Smooth muscle cell (in vitro differentiated cells): ENCODE data around the gene CHAC1. TPM values are rescaled to one million over a fixed set of nuclear protein-coding genes. Genes with fewer than 3 reads are reported as not detected.

Experiments
- DNase-seq: peaks from one replicate; lab custom pipeline; 2025; ENCODE audit not compliant: unreplicated experiment; lab: John Stamatoyannopoulos, UW
- H2AFZ ChIP-seq: fragments of 200-600 bp; sonication (generic); 2 replicates; pipeline ENCODE4 v1.6.0; 2016; ENCODE audit warnings: antibody characterized with exemption, low read depth, mild to moderate bottlenecking
- H3F3A ChIP-seq: fragments of 200-600 bp; sonication (generic); 2 replicates; pipeline ENCODE4 v1.6.0; 2017; ENCODE audit warnings: antibody characterized with exemption, low read depth
- H3K27ac ChIP-seq: fragments of 200-600 bp; sonication (generic); 2 replicates; pipeline ENCODE4 v1.5.1; 2016; ENCODE audit warnings: low read depth, mild to moderate bottlenecking
- H3K27me3 ChIP-seq: fragments of 200-600 bp; sonication (generic); 2 replicates; pipeline ENCODE4 v1.6.1; 2016; ENCODE audit warnings: low read depth, mild to moderate bottlenecking
- H3K36me3 ChIP-seq: fragments of 200-600 bp; sonication (generic); 2 replicates; pipeline ENCODE4 v1.5.1; 2016; ENCODE audit warnings: low read depth
- H3K4me1 ChIP-seq: fragments of 200-600 bp; sonication (generic); 2 replicates; pipeline ENCODE4 v1.5.1; 2016; ENCODE audit warnings: low read depth
- H3K4me2 ChIP-seq: fragments of 200-600 bp; sonication (generic); 2 replicates; pipeline ENCODE4 v1.6.0; 2016; ENCODE audit warnings: mild to moderate bottlenecking
- H3K4me3 ChIP-seq: fragments of 200-600 bp; sonication (generic); 2 replicates; pipeline ENCODE4 v1.5.1; 2016; ENCODE audit warnings: mild to moderate bottlenecking
- H3K79me2 ChIP-seq: fragments of 200-600 bp; sonication (generic); 2 replicates; pipeline ENCODE4 v1.6.0; 2016; ENCODE audit warnings: low read depth, mild to moderate bottlenecking
- H3K9ac ChIP-seq: fragments of 200-600 bp; sonication (generic); 2 replicates; pipeline ENCODE4 v1.6.0; 2016; ENCODE audit warnings: low read depth
- H3K9me3 ChIP-seq: fragments of 200-600 bp; sonication (generic); replicated peaks from 2 replicates; pipeline ENCODE4 v1.5.1; 2016; ENCODE audit warnings: low read depth
- H4K20me1 ChIP-seq: fragments of 200-600 bp; sonication (generic); 2 replicates; pipeline ENCODE4 v1.6.0; 2016; ENCODE audit warnings: low read depth
- WGBS: methylation state at CpG from one replicate; pipeline ENCODE4 v1.1.7; 2016; ENCODE audit warnings: low lambda C conversion rate; 5-methylcytosine and 5-hydroxymethylcytosine counted together
- polyA plus RNA-seq: library from polyadenylated mRNA; unstranded; fragments of >200 nt; fragmentation: Nextera tagmentation; extraction: Ambion mirVana; gene quantifications from 2 replicates; pipeline ENCODE4 v1.2.1, GENCODE V29; 2016
- total RNA-seq: library from RNA; depleted of rRNA; stranded (reverse); fragments of >200 nt; gene quantifications from 2 replicates; pipeline ENCODE4 v1.2.3, GENCODE V29; 2014
- TF ChIP-seq, protein P1 (sequence below): fragments of 200-600 bp; sonication (generic); IDR thresholded peaks from 2 replicates; pipeline ENCODE4 v1.5.1; 2017; ENCODE audit warnings: borderline replicate concordance, mild to moderate bottlenecking, antibody characterized with exemption; ENCODE audit not compliant: insufficient read depth, poor library complexity, severe bottlenecking

Gene CHAC1
- total and polyA plus RNA-seq, 2 experiments from 2014 or later = 29.6 to 31.5 TPM

GRCh38 chr15:40911141-40911540 is 42.1 kb upstream of the CHAC1 start:
- no peak overlapping the region for H3K27ac ChIP-seq
- H3K9ac ChIP-seq = no peak overlapping the region
- H3F3A ChIP-seq = no peaks in the 10 kb centered on the region
- H3K9me3 ChIP-seq = no peaks in the 10 kb centered on the region
- H3K27me3 ChIP-seq = no peaks in the 10 kb centered on the region
- H3K4me1 ChIP-seq = peaks cover 8% of the 10 kb centered on the region
- no peak overlapping the region for H3K4me2 ChIP-seq
- no peak for DNase-seq
- H3K4me3 ChIP-seq = no peak overlapping the region
- no peaks in the 10 kb centered on the region for H3K36me3 ChIP-seq
- no peak overlapping the region for H2AFZ ChIP-seq
- H4K20me1 ChIP-seq = peaks cover under 1% of the 10 kb centered on the region
- WGBS = 34% methylated on average over 7 of the region's 7 CpGs
- TF ChIP-seq, protein P1, sequence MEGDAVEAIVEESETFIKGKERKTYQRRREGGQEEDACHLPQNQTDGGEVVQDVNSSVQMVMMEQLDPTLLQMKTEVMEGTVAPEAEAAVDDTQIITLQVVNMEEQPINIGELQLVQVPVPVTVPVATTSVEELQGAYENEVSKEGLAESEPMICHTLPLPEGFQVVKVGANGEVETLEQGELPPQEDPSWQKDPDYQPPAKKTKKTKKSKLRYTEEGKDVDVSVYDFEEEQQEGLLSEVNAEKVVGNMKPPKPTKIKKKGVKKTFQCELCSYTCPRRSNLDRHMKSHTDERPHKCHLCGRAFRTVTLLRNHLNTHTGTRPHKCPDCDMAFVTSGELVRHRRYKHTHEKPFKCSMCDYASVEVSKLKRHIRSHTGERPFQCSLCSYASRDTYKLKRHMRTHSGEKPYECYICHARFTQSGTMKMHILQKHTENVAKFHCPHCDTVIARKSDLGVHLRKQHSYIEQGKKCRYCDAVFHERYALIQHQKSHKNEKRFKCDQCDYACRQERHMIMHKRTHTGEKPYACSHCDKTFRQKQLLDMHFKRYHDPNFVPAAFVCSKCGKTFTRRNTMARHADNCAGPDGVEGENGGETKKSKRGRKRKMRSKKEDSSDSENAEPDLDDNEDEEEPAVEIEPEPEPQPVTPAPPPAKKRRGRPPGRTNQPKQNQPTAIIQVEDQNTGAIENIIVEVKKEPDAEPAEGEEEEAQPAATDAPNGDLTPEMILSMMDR = no peak
- no peaks in the 10 kb centered on the region for H3K79me2 ChIP-seq

DNA sequence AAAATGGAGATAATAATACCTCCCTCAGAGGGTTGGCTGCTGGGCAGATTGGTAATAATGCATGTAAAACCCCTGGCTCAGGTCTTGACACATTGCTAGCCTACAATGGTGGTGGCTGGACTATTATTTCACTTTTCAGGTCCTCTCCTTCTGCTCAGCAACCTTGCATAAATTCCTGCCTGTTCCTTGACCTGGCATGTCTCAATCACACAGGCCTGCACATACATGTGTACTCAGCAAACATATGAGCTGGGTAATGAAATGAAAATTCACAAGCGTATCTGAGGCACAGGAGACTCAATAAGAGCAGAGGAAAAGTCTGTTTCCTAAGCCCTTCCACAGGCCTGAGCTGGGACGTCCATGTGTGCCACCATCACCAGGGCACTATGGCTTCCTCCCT is 41.6 kb upstream of the CHAC1 start:
- Histone ChIP-seq H3K79me2 (no peaks in the 10 kb centered on the region), H3F3A (no peaks in the 10 kb centered on the region), H3K4me2 (no peak overlapping the region), H3K9ac (no peak overlapping the region), H3K4me3 (no peak overlapping the region), H2AFZ (no peak overlapping the region), H4K20me1 (no peaks in the 10 kb centered on the region), H3K27ac (no peak overlapping the region), H3K4me1 (peaks cover 7% of the 10 kb centered on the region), H3K27me3 (no peaks in the 10 kb centered on the region), H3K9me3 (no peaks in the 10 kb centered on the region), H3K36me3 (no peaks in the 10 kb centered on the region)
- TF ChIP-seq, protein P1 = no peak
- WGBS = 96% methylated on average over 2 of the region's 2 CpGs
- no peak for DNase-seq

GRCh38 chr15:40912478-40912877 is 40.8 kb upstream of the CHAC1 start:
- H3K4me1 ChIP-seq = no peaks in the 10 kb centered on the region
- no peaks in the 10 kb centered on the region for H3K9me3 ChIP-seq
- H3K9ac ChIP-seq = no peak overlapping the region
- DNase-seq = no peak
- no peaks in the 10 kb centered on the region for H3F3A ChIP-seq
- H2AFZ ChIP-seq = no peak overlapping the region
- H4K20me1 ChIP-seq = no peaks in the 10 kb centered on the region
- H3K27me3 ChIP-seq = no peaks in the 10 kb centered on the region
- WGBS = 90% methylated on average over 6 of the region's 6 CpGs
- no peak overlapping the region for H3K4me3 ChIP-seq
- no peaks in the 10 kb centered on the region for H3K79me2 ChIP-seq
- H3K4me2 ChIP-seq = no peak overlapping the region
- H3K36me3 ChIP-seq = no peaks in the 10 kb centered on the region
- TF ChIP-seq, protein P1 = no peak
- H3K27ac ChIP-seq = no peak overlapping the region

GRCh38 chr15:40914013-40914412 is 39.3 kb upstream of the CHAC1 start:
- Histone ChIP-seq H3F3A (no peaks in the 10 kb centered on the region), H3K27ac (no peak overlapping the region), H3K4me2 (no peak overlapping the region), H3K9me3 (no peaks in the 10 kb centered on the region), H3K9ac (no peak overlapping the region), H3K4me3 (no peak overlapping the region), H3K27me3 (no peaks in the 10 kb centered on the region), H3K4me1 (no peaks in the 10 kb centered on the region), H2AFZ (no peak overlapping the region), H4K20me1 (no peaks in the 10 kb centered on the region), H3K36me3 (no peaks in the 10 kb centered on the region), H3K79me2 (no peaks in the 10 kb centered on the region)
- DNase-seq = no peak
- TF ChIP-seq, protein P1 = no peak
- 98% methylated on average over 11 of the region's 12 CpGs for WGBS
